ENCODE data around the gene GP1BB. TPM values are rescaled to one million over a fixed set of nuclear protein-coding genes. Genes with fewer than 3 reads are reported as not detected.

GP1BB gene
- total RNA-seq, 2 experiments from 2014 or later = not detected

- Mint-ChIP-seq H3K4me3 (no peak overlapping the region), H3K9me3 (no peaks in the 10 kb centered on the region), H3K36me3 (ENCODE audit: low read depth) (no peaks in the 10 kb centered on the region), H3K27me3 (no peaks in the 10 kb centered on the region), H3K27ac (no peak overlapping the region), H3K4me1 (ENCODE audit: low read depth) (no peaks in the 10 kb centered on the region)
- ChIA-PET POLR2A (interaction anchor here (0.7 to 1.4 kb wide), 2 partner anchors 109 to 175 kb away, joined by 3 read pairs; no protein-coding TSS in a partner anchor), CTCF (interaction anchor here (1.2 to 2.0 kb wide), 2 partner anchors 13 to 167 kb away, joined by 3 to 12 read pairs; no protein-coding TSS in a partner anchor)
- intact Hi-C loops (cut with micrococcal nuclease) = no loop called here
- TF ChIP-seq CTCF (IDR thresholded peaks at IDR 0.05) = no peak
- ATAC-seq = no peak
- no peak for DNase-seq
These were observed 19.7 kb downstream of the GP1BB start for GRCh38 chr22:19743081-19743480.

GRCh38 chr22:19743651-19744050 lies 20.3 kb downstream of the GP1BB start:
- CTCF ChIA-PET = interaction anchor here (1.2 to 5.4 kb wide), 2 partner anchors 13 to 166 kb away, joined by 3 to 25 read pairs; no protein-coding TSS in a partner anchor
- Mint-ChIP-seq H3K4me3 (no peak overlapping the region), H3K27me3 (no peaks in the 10 kb centered on the region), H3K36me3 (ENCODE audit: low read depth) (no peaks in the 10 kb centered on the region), H3K4me1 (ENCODE audit: low read depth) (no peaks in the 10 kb centered on the region), H3K27ac (no peak overlapping the region), H3K9me3 (no peaks in the 10 kb centered on the region)
- ATAC-seq = no peak
- no peak for TF ChIP-seq CTCF (IDR thresholded peaks at IDR 0.05)
- POLR2A ChIA-PET = interaction anchor here (0.7 to 1.4 kb wide), 2 partner anchors 109 to 175 kb away, joined by 3 read pairs; no protein-coding TSS in a partner anchor
- intact Hi-C loops (cut with micrococcal nuclease) = no loop called here
- DNase-seq = no peak

- intact Hi-C loops (cut with micrococcal nuclease) = no loop called here
These were observed 21.1 kb downstream of the GP1BB start for GRCh38 chr22:19744350-19745006.

GRCh38 chr22:19745155-19746101 lies 22.1 kb downstream of the GP1BB start:
- POLR2A ChIA-PET = no interaction called here
- intact Hi-C loops (cut with micrococcal nuclease) = no loop called here
- Mint-ChIP-seq H3K9me3 (no peaks in the 10 kb centered on the region), H3K4me3 (no peak overlapping the region), H3K27ac (no peak overlapping the region), H3K27me3 (no peaks in the 10 kb centered on the region), H3K36me3 (ENCODE audit: low read depth) (no peaks in the 10 kb centered on the region), H3K4me1 (ENCODE audit: low read depth) (no peaks in the 10 kb centered on the region)
- DNase-seq (no peak), ATAC-seq (no peak)
- TF ChIP-seq CTCF (IDR thresholded peaks at IDR 0.05) = no peak
- CTCF ChIA-PET = interaction anchor here (0.8 to 5.4 kb wide), 4 partner anchors 11 to 165 kb away, joined by 3 to 25 read pairs (median 4); no protein-coding TSS in a partner anchor

More at GRCh38 chr22:19744350-19745006, 21.1 kb downstream of the GP1BB start:
- Mint-ChIP-seq H3K9me3 (no peaks in the 10 kb centered on the region), H3K27me3 (no peaks in the 10 kb centered on the region), H3K4me3 (no peak overlapping the region), H3K4me1 (ENCODE audit: low read depth) (no peaks in the 10 kb centered on the region), H3K27ac (no peak overlapping the region), H3K36me3 (ENCODE audit: low read depth) (no peaks in the 10 kb centered on the region)
- DNase-seq = no peak
- TF ChIP-seq CTCF (IDR thresholded peaks at IDR 0.05) = no peak
- POLR2A ChIA-PET = interaction anchor here (1.4 kb wide), 1 partner anchor 174 kb away, joined by 3 read pairs; no protein-coding TSS in a partner anchor
- ATAC-seq = no peak
- CTCF ChIA-PET = interaction anchor here (0.8 to 5.4 kb wide), 5 partner anchors 12 to 166 kb away, joined by 3 to 25 read pairs (median 3); no protein-coding TSS in a partner anchor
